ENCODE data around the gene GNPDA2.
A peak's percentile ranks its signal among the peaks of the same experiment; 100 is the strongest.

GNPDA2 gene

GRCh38 chr4:44679060-44679459 lies 47.3 kb downstream of the GNPDA2 start:
- no peak for DNase-seq (ENCODE audit: low read depth in 2 of 2)

GRCh38 chr4:44678094-44679041 lies 48.0 kb downstream of the GNPDA2 start, which contains the start of gene GUF1:
Gene GUF1, plus strand, starts transcription at chr4:44678420. Its CDS starts 203 bp downstream, at chr4:44678623.
- peak; percentile 82 to 83 for DNase-seq (ENCODE audit: low read depth in 2 of 2)

GRCh38 chr4:44675366-44675765 lies 51.0 kb downstream of the GNPDA2 start:
- DNase-seq (ENCODE audit: low read depth in 2 of 2), result no peak

DNA sequence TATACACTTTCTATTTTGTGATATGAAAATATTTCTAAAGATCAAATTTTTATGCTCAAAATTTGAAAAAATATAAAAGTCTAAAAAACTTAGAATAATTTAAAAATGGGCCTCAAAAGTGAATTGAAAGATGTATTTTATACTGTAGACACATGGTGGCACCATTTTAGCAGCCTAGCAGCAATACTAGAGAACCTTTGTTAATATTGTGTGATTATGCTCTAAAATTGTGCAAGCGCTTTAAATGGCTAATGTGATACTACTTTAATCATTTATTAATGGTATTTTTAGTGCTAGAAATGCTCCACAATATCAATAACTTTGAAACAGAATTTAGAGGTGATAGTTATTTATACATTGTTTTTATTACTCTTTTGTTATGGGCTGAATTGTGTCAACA lies 51.9 kb downstream of the GNPDA2 start:
- DNase-seq (ENCODE audit: low read depth in 2 of 2), result no peak

- DNase-seq (ENCODE audit: low read depth in 2 of 2), result no peak
Observed at GRCh38 chr4:44671636-44672035, 54.7 kb downstream of the GNPDA2 start.

DNA sequence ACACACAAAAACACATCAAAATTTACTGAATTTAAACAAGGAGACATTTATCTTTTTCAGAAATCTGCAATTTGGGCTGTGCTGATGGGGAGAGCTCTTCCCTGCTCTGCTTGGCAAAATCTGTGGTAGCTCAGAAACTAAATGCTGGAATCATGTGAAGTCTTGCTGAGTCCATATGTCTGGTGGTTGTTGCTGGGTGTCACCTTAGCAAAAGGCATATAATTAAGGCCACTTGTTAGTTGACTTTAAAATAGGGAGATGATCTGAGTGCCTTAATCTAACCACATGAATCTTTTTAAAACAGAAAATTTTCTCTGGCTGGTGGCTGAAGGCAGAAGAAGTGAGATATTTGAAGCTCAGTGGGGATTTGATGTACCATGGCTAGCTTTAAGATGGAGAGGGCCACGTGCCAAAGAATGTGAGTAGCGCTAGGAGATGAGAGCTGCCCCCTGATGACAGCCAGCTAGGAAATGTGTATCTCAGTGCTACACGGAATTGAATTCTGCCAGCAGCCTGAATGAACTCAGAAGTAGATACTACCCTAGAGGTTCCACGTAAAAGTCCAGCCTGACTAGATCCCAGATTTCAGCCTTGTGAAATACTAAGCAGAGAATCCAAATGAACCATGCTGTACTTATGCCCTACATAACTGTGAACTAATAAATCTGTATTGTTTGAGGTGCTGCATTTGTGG lies 55.7 kb downstream of the GNPDA2 start:
- no peak for DNase-seq (ENCODE audit: low read depth in 2 of 2)

DNA sequence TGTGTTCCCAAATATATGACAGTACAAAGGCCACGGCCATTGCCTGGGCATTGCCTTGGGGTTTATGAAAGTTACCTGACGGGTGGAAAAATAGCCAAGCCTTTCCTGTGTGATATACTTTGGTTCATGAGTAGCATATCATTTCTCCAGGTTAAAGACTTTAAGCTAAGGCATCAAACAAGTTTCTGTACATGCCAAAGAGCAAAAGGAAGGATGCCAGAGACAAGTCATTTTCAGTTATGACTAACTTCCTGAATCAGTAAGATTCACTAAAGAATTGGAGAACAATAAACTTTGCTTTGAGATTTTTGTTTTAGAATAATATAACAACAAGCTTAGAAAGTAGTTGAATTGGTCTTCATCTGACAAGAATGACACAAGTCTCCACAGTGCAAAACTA lies 57.8 kb downstream of the GNPDA2 start:
- DNase-seq (ENCODE audit: low read depth in 2 of 2), result no peak

DNA sequence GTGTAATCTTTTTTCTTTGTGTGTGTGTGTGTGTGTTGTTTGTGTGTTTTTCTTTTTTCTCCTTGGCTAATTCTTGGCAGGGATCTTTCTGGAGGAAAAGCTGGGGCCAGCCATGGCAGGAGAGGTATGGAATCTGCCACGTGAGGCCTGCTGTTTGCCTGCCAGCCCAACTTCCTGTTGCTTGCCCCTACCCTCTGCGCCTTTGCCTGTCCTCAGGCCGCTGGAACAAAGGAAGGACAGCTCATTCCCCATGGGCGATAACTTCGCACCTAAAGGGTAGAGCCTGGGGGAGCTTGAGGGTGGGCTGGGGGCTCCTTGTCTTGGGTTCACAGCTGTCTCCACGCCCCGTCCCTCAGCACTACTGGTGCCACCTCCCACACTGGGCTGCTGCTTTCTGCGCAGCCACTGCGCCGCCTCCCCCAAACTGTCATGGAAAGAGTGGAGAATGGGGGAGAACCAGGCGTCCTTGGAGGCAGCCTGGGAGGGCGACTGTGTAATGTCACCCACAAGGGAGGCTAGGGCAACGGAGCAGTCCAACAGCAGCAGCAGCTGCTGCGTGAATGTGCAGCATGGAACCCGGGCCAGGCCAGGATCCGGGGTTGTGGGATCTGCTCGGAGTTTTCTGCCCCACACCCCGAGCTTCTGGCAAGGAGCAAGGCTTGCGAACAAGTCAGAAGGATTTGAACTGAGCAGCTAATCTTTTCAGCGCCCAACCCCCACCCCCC lies 62.7 kb downstream of the GNPDA2 start:
- DNase-seq (ENCODE audit: low read depth in 2 of 2), result no peak

- DNase-seq (ENCODE audit: low read depth in 2 of 2), result no peak
Observed at GRCh38 chr4:44662623-44663005, 63.7 kb downstream of the GNPDA2 start.

- no peak for DNase-seq (ENCODE audit: low read depth in 2 of 2)
Observed at GRCh38 chr4:44661940-44662622, 64.3 kb downstream of the GNPDA2 start.

DNA sequence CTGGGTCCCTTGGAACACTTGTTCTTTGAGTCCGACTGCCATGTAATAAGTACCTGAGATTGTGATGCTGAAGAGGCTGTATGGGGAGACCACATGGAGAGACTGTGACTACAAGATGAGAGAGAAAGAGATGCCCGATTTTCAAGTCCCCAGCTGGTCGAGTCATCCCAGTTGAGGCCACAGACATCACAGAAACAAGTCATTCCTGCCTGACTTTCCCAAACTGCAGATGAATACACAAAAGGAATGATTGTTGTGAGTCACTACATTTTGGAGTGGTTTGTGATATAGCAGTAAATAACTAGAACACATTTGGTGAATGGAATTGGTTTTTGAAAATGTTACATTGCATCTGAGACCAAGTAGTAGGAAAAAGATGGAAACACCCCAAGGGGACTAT lies 66.0 kb downstream of the GNPDA2 start:
- DNase-seq (ENCODE audit: low read depth in 2 of 2), result no peak

DNA sequence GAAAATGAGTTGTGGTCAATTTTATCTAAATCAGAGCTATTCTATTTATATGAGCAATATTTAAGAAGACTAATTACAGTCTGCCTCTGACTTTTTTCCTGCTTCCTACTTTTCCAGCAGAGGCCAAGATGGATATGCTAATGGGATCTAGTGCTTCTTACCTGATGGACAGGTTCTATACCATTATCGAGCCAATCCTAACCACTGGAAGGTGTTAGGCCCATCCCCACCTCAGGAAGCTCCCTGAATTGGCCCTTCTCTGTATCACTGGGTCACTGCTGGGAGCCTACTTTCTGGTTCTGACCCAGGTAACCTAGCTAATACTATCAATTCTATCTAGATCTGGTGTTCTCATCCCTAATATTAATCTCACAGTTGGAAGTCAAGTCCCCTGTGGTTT lies 74.4 kb downstream of the GNPDA2 start:
- DNase-seq (ENCODE audit: low read depth in 2 of 2), result no peak
